ENCODE measurements around the gene MIF.
"Not testable (repeated sequence)": the region's sequence is repeated elsewhere in the genome, so short reads cannot be mapped to it uniquely, and the experiment has no call there.

- TF ChIP-seq CTCF (IDR thresholded peaks at IDR 0.05; ENCODE audit: low read depth, low read length); EZH2phosphoT487 (IDR thresholded peaks at IDR 0.05; ENCODE audit: low read depth): not testable (repeated sequence)
Observed at GRCh38 chr22:23900227-23900626, 6.0 kb downstream of the MIF start.

All from OCI-LY3 (cell line).